Liver (tissue), 9 donors: ENCODE measurements around the gene SRSF2. TPM values are rescaled to one million over a fixed set of nuclear protein-coding genes. Genes with fewer than 3 reads are reported as not detected.
A peak's percentile ranks its signal among the peaks of the same experiment; 100 is the strongest.
"Not testable (repeated sequence)": the region's sequence is repeated elsewhere in the genome, so short reads cannot be mapped to it uniquely, and the experiment has no call there.

Experiments
- DNase-seq: peaks from one replicate; pipeline ENCODE4 v3.0.0-alpha.2; 2017; ENCODE audit warnings: low spot score
- H3K27ac ChIP-seq, 2 donors: one replicate each; pipeline ENCODE4 v1.7.0; 2013; ENCODE audit warnings: inconsistent platforms in 2 of 2, low read length in 2 of 2, control low read depth in 1 of 2, low read depth in 1 of 2, mild to moderate bottlenecking in 1 of 2
- H3K27me3 ChIP-seq, 4 donors: one replicate each; pipeline versions ENCODE4 v1.6.1 to v1.7.0; 2013; ENCODE audit warnings: low read length in 3 of 4, inconsistent platforms in 1 of 4, mild to moderate bottlenecking in 1 of 4, moderate library complexity in 1 of 4; ENCODE audit not compliant: control insufficient read depth in 4 of 4, insufficient read depth in 4 of 4
- H3K36me3 ChIP-seq, 4 donors: one replicate each; pipeline versions ENCODE4 v1.6.1 to v1.7.0; 2013; ENCODE audit warnings: low read length in 3 of 4, mild to moderate bottlenecking in 3 of 4, low read depth in 1 of 4, moderate library complexity in 1 of 4; ENCODE audit not compliant: control insufficient read depth in 4 of 4, insufficient read depth in 3 of 4
- H3K4me1 ChIP-seq, 4 donors: one replicate each; pipeline versions ENCODE4 v1.6.1 to v1.7.0; 2013; ENCODE audit warnings: low read length in 3 of 4, mild to moderate bottlenecking in 3 of 4, moderate library complexity in 1 of 4; ENCODE audit not compliant: control insufficient read depth in 4 of 4, insufficient read depth in 4 of 4
- H3K4me3 ChIP-seq, 3 donors: one replicate each; pipeline versions ENCODE4 v1.6.1 to v1.7.0; 2013; ENCODE audit warnings: low read length in 3 of 3, control low read depth in 1 of 3, low read depth in 1 of 3, mild to moderate bottlenecking in 1 of 3
- H3K9ac ChIP-seq, 2 donors: one replicate each; pipeline ENCODE4 v1.7.0; 2013; ENCODE audit warnings: low read length in 2 of 2, mild to moderate bottlenecking in 2 of 2, moderate library complexity in 2 of 2, control low read depth in 1 of 2, low read depth in 1 of 2
- H3K9me3 ChIP-seq, 4 donors: one replicate each; pipeline versions ENCODE4 v1.6.1 to v1.7.0; 2013; ENCODE audit warnings: low read length in 3 of 4; ENCODE audit not compliant: control insufficient read depth in 4 of 4
- EGR1 ChIP-seq, 2 donors: IDR thresholded peaks; 2 replicates each; pipeline ENCODE4 v1.6.1; 2016 to 2018; ENCODE audit warnings: antibody characterized with exemption in 2 of 2, low read depth in 2 of 2
- FOXA1 ChIP-seq: IDR thresholded peaks from 2 replicates; pipeline ENCODE4 v1.6.1; 2016; ENCODE audit warnings: antibody characterized with exemption
- FOXA2 ChIP-seq: IDR thresholded peaks from 2 replicates; pipeline ENCODE4 v1.6.1; 2016; ENCODE audit warnings: antibody characterized with exemption
- GABPA ChIP-seq, 2 donors: IDR thresholded peaks in 1 of 2; conservative IDR thresholded peaks in 1 of 2; 2 replicates each; pipeline ENCODE4 v1.6.1; 2016; ENCODE audit warnings: antibody characterized with exemption in 2 of 2, mild to moderate bottlenecking in 1 of 2, moderate library complexity in 1 of 2
- HNF4A ChIP-seq, 2 donors: conservative IDR thresholded peaks; 2 replicates each; pipeline ENCODE4 v1.6.1; 2016; ENCODE audit warnings: antibody characterized with exemption in 2 of 2, mild to moderate bottlenecking in 2 of 2
- HNF4G ChIP-seq: IDR thresholded peaks from 2 replicates; pipeline ENCODE4 v1.6.1; 2016; ENCODE audit warnings: antibody characterized with exemption
- JUND ChIP-seq, 2 donors: IDR thresholded peaks; 2 replicates each; pipeline ENCODE4 v1.6.1; 2016; ENCODE audit warnings: antibody characterized with exemption in 2 of 2
- NR2F2 ChIP-seq: IDR thresholded peaks from 2 replicates; pipeline ENCODE4 v1.6.1; 2016; ENCODE audit warnings: antibody characterized with exemption
- RAD21 ChIP-seq, 2 donors: IDR thresholded peaks; 2 replicates each; pipeline ENCODE4 v1.6.1; 2016; ENCODE audit warnings: antibody characterized with exemption in 2 of 2, mild to moderate bottlenecking in 2 of 2
- RXRA ChIP-seq, 2 donors: IDR thresholded peaks; 2 replicates each; pipeline ENCODE4 v1.6.1; 2017 to 2018; ENCODE audit warnings: antibody characterized with exemption in 2 of 2, mild to moderate bottlenecking in 1 of 2
- SP1 ChIP-seq: IDR thresholded peaks from 2 replicates; pipeline ENCODE4 v1.6.1; 2018; ENCODE audit warnings: antibody characterized with exemption, mild to moderate bottlenecking
- TAF1 ChIP-seq: conservative IDR thresholded peaks from 2 replicates; pipeline ENCODE4 v1.6.1; 2016; ENCODE audit warnings: antibody characterized with exemption, mild to moderate bottlenecking
- YY1 ChIP-seq: IDR thresholded peaks from 2 replicates; pipeline ENCODE4 v1.6.1; 2016; ENCODE audit warnings: antibody characterized with exemption, mild to moderate bottlenecking
- WGBS: extraction: QIAGEN DNeasy Blood & Tissue Kit; methylation state at CpG from one replicate; pipeline ENCODE4 v1.1.7; 2013; 5-methylcytosine and 5-hydroxymethylcytosine counted together
- polyA plus RNA-seq, 2 donors: library from polyadenylated mRNA; stranded (reverse) in 1 of 2; unstranded in 1 of 2; fragments of 200-250 nt in 1 of 2; fragments of >200 nt in 1 of 2; fragmentation: Nextera tagmentation in 1 of 2; extraction: Ambion mirVana in 1 of 2; gene quantifications; one replicate each; pipeline versions ENCODE4 v1.2.1 to v1.2.3, GENCODE V29; 2013 to 2015
- total RNA-seq, 2 donors: library from RNA; depleted of rRNA; stranded (reverse); fragments of >200 nt; gene quantifications; one replicate each; pipeline ENCODE4 v1.2.3, GENCODE V29; 2014
- TF ChIP-seq, protein P1 (sequence below): IDR thresholded peaks from 2 replicates; pipeline ENCODE4 v1.6.1; 2016; ENCODE audit warnings: antibody characterized with exemption, mild to moderate bottlenecking
- TF ChIP-seq, protein P2 (sequence below): IDR thresholded peaks from 2 replicates; pipeline ENCODE4 v1.6.1; 2016; ENCODE audit warnings: antibody characterized with exemption
- TF ChIP-seq, protein P3 (sequence below): IDR thresholded peaks from 2 replicates; pipeline ENCODE4 v1.6.1; 2016; ENCODE audit warnings: antibody characterized with exemption
- TF ChIP-seq, protein P4 (sequence below): fragments of 150-350 bp; IDR thresholded peaks from 2 replicates; pipeline ENCODE4 v1.5.1; 2017; ENCODE audit warnings: improper control_type of control experiment, low read depth, low read length; ENCODE audit not compliant: missing input control
- TF ChIP-seq, protein P5 (sequence below): IDR thresholded peaks from 2 replicates; pipeline ENCODE4 v1.6.1; 2016; ENCODE audit warnings: antibody characterized with exemption
- donor health status: healthy.
- donor health status: healthy.
- donor health status: healthy.
- donor health status: healthy.
- donor health status: healthy.

The SRSF2 gene
- total and polyA plus RNA-seq, 4 donors: 66.5 to 184 (median 150) TPM

DNA sequence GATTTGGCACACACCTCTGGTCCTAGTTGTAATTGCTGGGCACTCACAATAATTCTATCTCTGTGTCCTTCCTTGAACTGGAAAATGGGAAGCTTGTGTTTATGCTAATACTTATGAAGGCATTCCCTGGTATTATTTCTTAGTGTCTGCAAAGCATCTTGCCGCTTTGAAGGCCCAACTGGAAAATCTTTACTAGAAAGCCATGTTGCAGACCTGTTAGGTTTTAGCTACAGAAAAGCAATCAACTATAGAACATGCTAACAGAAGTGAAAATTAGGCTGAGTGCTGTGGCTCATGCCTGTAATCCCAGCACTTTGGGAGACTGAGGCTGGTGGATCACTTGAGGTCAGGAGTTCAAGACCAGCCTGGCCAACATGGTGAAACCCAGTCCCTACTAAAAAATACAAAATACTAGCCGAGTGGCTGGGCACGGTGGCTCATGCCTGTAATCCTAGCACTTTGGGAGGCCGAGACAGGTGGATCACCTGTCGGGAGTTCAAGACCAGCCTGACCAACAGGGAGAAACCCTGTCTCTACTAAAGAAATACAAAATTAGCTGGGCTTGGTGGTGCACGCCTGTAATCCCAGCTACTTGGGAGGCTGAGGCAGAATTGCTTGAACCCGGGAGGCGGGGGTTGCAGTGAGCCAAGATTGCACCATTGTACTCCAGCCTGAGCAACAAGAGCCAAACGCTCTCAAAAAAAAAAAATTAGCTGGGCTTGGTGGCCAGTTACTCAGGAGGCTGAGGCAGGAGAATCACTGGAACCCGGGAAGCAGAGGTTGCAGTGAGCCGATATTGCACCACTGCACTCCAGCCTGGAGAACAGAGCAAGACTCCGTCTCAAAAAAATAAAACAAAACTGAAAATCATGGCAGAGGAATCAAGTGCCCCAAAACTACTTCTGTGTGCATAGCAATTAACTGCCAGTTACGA, 5.1 kb downstream of the SRSF2 start:
- Histone ChIP-seq H3K36me3 (peaks cover 12 to 38% (median 28%) of the 10 kb centered on the region in 4 donors), H3K4me1 (peaks cover 10 to 47% (median 44%) of the 10 kb centered on the region in 4 donors)
- not testable (repeated sequence) for H3K27ac ChIP-seq, H3K9ac ChIP-seq, H3K27me3 ChIP-seq, DNase-seq, H3K9me3 ChIP-seq, H3K4me3 ChIP-seq
- WGBS: 89% methylated on average over 13 of the region's 13 CpGs

DNA sequence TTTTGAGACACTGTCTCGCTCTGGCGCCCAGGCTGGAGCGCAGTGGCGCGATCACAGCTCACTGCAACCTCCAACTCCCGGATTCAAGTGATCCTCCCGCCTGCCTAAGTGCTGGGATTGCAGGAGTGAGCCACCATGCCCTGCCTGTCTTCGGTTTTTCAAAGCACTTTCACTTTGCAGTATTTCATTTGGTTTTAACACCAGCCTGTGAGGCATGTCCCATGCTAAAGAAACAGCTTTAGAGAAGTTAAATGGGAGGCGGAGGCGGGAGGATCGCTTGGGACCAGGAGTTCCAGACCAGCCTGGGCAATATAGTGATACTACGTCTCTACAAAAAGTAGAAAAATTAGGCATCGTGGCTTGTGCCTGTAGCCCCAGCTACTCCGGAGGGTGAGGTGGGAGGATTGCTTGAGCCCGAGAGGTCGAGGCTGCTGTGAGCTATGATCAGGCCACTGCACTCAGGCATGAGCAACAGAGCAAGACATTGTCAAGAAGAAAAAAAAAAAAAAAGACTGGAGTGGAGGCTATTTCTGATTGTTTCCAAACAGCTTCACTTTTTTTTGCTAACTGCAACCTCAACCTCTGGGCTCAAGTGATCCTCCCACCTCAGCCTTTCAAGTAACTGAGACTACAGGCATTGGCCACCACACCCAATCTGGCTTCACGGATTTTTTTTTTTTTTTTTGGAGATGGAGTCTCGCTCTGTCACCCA, 9.2 kb downstream of the SRSF2 start:
- Histone ChIP-seq H3K27ac (peak overlapping the region; percentile 100), H3K4me3 (peak overlapping the region; percentile 86 to 94 (median 93)), H3K36me3 (peaks cover 8 to 24% (median 20%) of the 10 kb centered on the region in 4 donors), H3K9ac (peak overlapping the region; percentile 87 to 96), H3K9me3 (no peaks in the 10 kb centered on the region), H3K4me1 (peaks cover 12 to 28% (median 25%) of the 10 kb centered on the region in 4 donors), H3K27me3 (no peaks in the 10 kb centered on the region)
- WGBS: 59% methylated on average over 18 of the region's 18 CpGs
- TF ChIP-seq JUND (IDR thresholded peaks at IDR 0.05) (no peak), TAF1 (no peak), YY1 (no peak), EGR1 (IDR thresholded peaks at IDR 0.05; ENCODE audit: low read depth in 2 of 2) (no peak), FOXA1 (no peak), HNF4G (no peak), NR2F2 (no peak), GABPA (IDR thresholded peaks at IDR 0.05 in 1 of 2, conservative IDR thresholded peaks at IDR 0.05 in 1 of 2) (no peak), RXRA (IDR thresholded peaks at IDR 0.05) (no peak), SP1 (no peak), HNF4A (conservative IDR thresholded peaks at IDR 0.05) (no peak), FOXA2 (no peak), RAD21 (IDR thresholded peaks at IDR 0.05) (no peak)
- TF ChIP-seq, protein P1, sequence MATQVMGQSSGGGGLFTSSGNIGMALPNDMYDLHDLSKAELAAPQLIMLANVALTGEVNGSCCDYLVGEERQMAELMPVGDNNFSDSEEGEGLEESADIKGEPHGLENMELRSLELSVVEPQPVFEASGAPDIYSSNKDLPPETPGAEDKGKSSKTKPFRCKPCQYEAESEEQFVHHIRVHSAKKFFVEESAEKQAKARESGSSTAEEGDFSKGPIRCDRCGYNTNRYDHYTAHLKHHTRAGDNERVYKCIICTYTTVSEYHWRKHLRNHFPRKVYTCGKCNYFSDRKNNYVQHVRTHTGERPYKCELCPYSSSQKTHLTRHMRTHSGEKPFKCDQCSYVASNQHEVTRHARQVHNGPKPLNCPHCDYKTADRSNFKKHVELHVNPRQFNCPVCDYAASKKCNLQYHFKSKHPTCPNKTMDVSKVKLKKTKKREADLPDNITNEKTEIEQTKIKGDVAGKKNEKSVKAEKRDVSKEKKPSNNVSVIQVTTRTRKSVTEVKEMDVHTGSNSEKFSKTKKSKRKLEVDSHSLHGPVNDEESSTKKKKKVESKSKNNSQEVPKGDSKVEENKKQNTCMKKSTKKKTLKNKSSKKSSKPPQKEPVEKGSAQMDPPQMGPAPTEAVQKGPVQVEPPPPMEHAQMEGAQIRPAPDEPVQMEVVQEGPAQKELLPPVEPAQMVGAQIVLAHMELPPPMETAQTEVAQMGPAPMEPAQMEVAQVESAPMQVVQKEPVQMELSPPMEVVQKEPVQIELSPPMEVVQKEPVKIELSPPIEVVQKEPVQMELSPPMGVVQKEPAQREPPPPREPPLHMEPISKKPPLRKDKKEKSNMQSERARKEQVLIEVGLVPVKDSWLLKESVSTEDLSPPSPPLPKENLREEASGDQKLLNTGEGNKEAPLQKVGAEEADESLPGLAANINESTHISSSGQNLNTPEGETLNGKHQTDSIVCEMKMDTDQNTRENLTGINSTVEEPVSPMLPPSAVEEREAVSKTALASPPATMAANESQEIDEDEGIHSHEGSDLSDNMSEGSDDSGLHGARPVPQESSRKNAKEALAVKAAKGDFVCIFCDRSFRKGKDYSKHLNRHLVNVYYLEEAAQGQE: no peak
- TF ChIP-seq, protein P2, sequence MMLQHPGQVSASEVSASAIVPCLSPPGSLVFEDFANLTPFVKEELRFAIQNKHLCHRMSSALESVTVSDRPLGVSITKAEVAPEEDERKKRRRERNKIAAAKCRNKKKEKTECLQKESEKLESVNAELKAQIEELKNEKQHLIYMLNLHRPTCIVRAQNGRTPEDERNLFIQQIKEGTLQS: no peak
- TF ChIP-seq, protein P3, sequence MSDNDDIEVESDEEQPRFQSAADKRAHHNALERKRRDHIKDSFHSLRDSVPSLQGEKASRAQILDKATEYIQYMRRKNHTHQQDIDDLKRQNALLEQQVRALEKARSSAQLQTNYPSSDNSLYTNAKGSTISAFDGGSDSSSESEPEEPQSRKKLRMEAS: no peak
- TF ChIP-seq, protein P4, sequence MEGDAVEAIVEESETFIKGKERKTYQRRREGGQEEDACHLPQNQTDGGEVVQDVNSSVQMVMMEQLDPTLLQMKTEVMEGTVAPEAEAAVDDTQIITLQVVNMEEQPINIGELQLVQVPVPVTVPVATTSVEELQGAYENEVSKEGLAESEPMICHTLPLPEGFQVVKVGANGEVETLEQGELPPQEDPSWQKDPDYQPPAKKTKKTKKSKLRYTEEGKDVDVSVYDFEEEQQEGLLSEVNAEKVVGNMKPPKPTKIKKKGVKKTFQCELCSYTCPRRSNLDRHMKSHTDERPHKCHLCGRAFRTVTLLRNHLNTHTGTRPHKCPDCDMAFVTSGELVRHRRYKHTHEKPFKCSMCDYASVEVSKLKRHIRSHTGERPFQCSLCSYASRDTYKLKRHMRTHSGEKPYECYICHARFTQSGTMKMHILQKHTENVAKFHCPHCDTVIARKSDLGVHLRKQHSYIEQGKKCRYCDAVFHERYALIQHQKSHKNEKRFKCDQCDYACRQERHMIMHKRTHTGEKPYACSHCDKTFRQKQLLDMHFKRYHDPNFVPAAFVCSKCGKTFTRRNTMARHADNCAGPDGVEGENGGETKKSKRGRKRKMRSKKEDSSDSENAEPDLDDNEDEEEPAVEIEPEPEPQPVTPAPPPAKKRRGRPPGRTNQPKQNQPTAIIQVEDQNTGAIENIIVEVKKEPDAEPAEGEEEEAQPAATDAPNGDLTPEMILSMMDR: no peak
- TF ChIP-seq, protein P5, sequence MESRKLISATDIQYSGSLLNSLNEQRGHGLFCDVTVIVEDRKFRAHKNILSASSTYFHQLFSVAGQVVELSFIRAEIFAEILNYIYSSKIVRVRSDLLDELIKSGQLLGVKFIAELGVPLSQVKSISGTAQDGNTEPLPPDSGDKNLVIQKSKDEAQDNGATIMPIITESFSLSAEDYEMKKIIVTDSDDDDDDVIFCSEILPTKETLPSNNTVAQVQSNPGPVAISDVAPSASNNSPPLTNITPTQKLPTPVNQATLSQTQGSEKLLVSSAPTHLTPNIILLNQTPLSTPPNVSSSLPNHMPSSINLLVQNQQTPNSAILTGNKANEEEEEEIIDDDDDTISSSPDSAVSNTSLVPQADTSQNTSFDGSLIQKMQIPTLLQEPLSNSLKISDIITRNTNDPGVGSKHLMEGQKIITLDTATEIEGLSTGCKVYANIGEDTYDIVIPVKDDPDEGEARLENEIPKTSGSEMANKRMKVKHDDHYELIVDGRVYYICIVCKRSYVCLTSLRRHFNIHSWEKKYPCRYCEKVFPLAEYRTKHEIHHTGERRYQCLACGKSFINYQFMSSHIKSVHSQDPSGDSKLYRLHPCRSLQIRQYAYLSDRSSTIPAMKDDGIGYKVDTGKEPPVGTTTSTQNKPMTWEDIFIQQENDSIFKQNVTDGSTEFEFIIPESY: no peak
- no peak for DNase-seq
